ENCODE results near the gene FOXQ1. TPM values are rescaled to one million over a fixed set of nuclear protein-coding genes. Genes with fewer than 3 reads are reported as not detected.

Gene FOXQ1
- total RNA-seq, 1 experiment from 2014 or later: 46.1 TPM

- intact Hi-C loops (cut with micrococcal nuclease; ENCODE audit: unreplicated experiment): no loop called here
- Mint-ChIP-seq H3K4me1 (ENCODE audit: low read depth, unreplicated experiment) (peaks cover 35% of the 10 kb centered on the region), H3K4me3 (ENCODE audit: low read depth, unreplicated experiment) (no peak overlapping the region), H3K27ac (ENCODE audit: unreplicated experiment) (no peak overlapping the region), H3K9me3 (ENCODE audit: low read depth, unreplicated experiment) (no peaks in the 10 kb centered on the region), H3K27me3 (ENCODE audit: unreplicated experiment) (no peaks in the 10 kb centered on the region), H3K36me3 (ENCODE audit: insufficient read depth, unreplicated experiment) (peaks cover 10% of the 10 kb centered on the region)
- TF ChIP-seq, protein P1, sequence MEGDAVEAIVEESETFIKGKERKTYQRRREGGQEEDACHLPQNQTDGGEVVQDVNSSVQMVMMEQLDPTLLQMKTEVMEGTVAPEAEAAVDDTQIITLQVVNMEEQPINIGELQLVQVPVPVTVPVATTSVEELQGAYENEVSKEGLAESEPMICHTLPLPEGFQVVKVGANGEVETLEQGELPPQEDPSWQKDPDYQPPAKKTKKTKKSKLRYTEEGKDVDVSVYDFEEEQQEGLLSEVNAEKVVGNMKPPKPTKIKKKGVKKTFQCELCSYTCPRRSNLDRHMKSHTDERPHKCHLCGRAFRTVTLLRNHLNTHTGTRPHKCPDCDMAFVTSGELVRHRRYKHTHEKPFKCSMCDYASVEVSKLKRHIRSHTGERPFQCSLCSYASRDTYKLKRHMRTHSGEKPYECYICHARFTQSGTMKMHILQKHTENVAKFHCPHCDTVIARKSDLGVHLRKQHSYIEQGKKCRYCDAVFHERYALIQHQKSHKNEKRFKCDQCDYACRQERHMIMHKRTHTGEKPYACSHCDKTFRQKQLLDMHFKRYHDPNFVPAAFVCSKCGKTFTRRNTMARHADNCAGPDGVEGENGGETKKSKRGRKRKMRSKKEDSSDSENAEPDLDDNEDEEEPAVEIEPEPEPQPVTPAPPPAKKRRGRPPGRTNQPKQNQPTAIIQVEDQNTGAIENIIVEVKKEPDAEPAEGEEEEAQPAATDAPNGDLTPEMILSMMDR (IDR thresholded peaks at IDR 0.05; ENCODE audit: unreplicated experiment): no peak
- no peak for DNase-seq
- CTCF ChIA-PET: no interaction called here
- no TSS peak for BruUV-seq (replicated peaks)
Observed at GRCh38 chr6:1291381-1291780, 20.5 kb upstream of the FOXQ1 start.

DNA sequence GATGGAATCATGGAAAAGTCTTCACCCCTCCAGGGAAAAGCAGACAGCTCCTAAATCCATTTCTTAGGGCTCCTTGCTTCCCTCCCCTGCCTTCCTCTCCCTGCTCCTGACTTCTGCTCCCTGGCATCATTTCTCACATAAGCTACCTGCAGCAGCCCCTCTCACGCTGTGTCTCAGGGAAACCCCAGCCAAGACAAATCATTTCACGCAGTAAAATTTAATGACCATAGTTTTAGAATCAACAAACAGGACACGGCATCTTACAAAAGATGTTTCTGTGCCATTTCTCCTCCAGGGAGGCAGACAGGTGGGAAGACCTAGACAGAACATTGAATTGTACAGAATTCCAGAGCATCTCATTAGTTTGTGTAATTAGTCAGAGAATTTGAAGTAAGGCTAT, 16.5 kb upstream of the FOXQ1 start:
- no peak overlapping the region for H3K4me3 Mint-ChIP-seq (ENCODE audit: low read depth, unreplicated experiment)
- peaks cover 6% of the 10 kb centered on the region for H3K36me3 Mint-ChIP-seq (ENCODE audit: insufficient read depth, unreplicated experiment)
- CTCF ChIA-PET: interaction anchor here (0.6 kb wide), 1 partner anchor 13 kb away, joined by 3 read pairs; no protein-coding TSS in a partner anchor
- BruUV-seq (replicated peaks): no TSS peak
- no peaks in the 10 kb centered on the region for H3K9me3 Mint-ChIP-seq (ENCODE audit: low read depth, unreplicated experiment)
- intact Hi-C loops (cut with micrococcal nuclease; ENCODE audit: unreplicated experiment): no loop called here
- TF ChIP-seq, protein P1 (IDR thresholded peaks at IDR 0.05; ENCODE audit: unreplicated experiment): no peak
- no peaks in the 10 kb centered on the region for H3K27me3 Mint-ChIP-seq (ENCODE audit: unreplicated experiment)
- no peak for DNase-seq
- peaks cover 37% of the 10 kb centered on the region for H3K4me1 Mint-ChIP-seq (ENCODE audit: low read depth, unreplicated experiment)
- no peak overlapping the region for H3K27ac Mint-ChIP-seq (ENCODE audit: unreplicated experiment)

GRCh38 chr6:1296079-1296478, 15.8 kb upstream of the FOXQ1 start:
- H3K27me3 Mint-ChIP-seq (ENCODE audit: unreplicated experiment): no peaks in the 10 kb centered on the region
- no peaks in the 10 kb centered on the region for H3K9me3 Mint-ChIP-seq (ENCODE audit: low read depth, unreplicated experiment)
- DNase-seq: no peak
- peaks cover 6% of the 10 kb centered on the region for H3K36me3 Mint-ChIP-seq (ENCODE audit: insufficient read depth, unreplicated experiment)
- TF ChIP-seq, protein P1 (IDR thresholded peaks at IDR 0.05; ENCODE audit: unreplicated experiment): no peak
- intact Hi-C loops (cut with micrococcal nuclease; ENCODE audit: unreplicated experiment): no loop called here
- no TSS peak for BruUV-seq (replicated peaks)
- no peak overlapping the region for H3K4me3 Mint-ChIP-seq (ENCODE audit: low read depth, unreplicated experiment)
- peaks cover 37% of the 10 kb centered on the region for H3K4me1 Mint-ChIP-seq (ENCODE audit: low read depth, unreplicated experiment)
- CTCF ChIA-PET: no interaction called here
- no peak overlapping the region for H3K27ac Mint-ChIP-seq (ENCODE audit: unreplicated experiment)

DNA sequence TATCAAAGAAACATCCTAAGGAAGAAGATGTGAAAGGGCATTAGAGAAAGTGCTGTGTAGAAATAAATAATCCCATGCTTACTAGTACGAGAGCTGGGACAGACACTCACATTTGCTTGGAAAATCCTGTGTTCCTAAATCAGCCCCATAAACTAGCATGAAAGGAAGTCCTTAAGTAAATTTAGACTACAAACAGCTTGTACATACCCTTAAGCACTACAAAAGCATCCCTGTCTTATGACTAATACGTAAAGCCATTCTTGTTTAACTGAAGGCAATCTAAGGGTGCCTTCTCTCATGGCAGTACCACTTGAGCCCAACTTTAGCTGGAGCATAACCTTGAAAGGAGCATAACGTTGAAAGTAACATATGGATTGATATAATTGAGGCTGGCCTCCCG, 15.4 kb upstream of the FOXQ1 start:
- peak overlapping the region; percentile 92 for H3K27ac Mint-ChIP-seq (ENCODE audit: unreplicated experiment)
- CTCF ChIA-PET: no interaction called here
- TF ChIP-seq, protein P1 (IDR thresholded peaks at IDR 0.05; ENCODE audit: unreplicated experiment): no peak
- intact Hi-C loops (cut with micrococcal nuclease; ENCODE audit: unreplicated experiment): no loop called here
- no TSS peak for BruUV-seq (replicated peaks)
- H3K4me1 Mint-ChIP-seq (ENCODE audit: low read depth, unreplicated experiment): peaks cover 37% of the 10 kb centered on the region
- H3K9me3 Mint-ChIP-seq (ENCODE audit: low read depth, unreplicated experiment): no peaks in the 10 kb centered on the region
- no peak overlapping the region for H3K4me3 Mint-ChIP-seq (ENCODE audit: low read depth, unreplicated experiment)
- no peaks in the 10 kb centered on the region for H3K27me3 Mint-ChIP-seq (ENCODE audit: unreplicated experiment)
- peaks cover 6% of the 10 kb centered on the region for H3K36me3 Mint-ChIP-seq (ENCODE audit: insufficient read depth, unreplicated experiment)
- no peak for DNase-seq

All from Calu3 (cell line).